GM21367 (cell line): ENCODE measurements around the gene DCAF15.
A peak's percentile ranks its signal among the peaks of the same experiment; 100 is the strongest.

Experiments used
- ATAC-seq: cut with Tn5 transposase; IDR thresholded peaks from one replicate; pipeline ENCODE4 v1.9.1; 2021; ENCODE audit not compliant: unreplicated experiment

The DCAF15 gene

GRCh38 chr19:13974073-13974472, 21.8 kb downstream of the DCAF15 start:
- no peak for ATAC-seq

GRCh38 chr19:13975870-13976269, 23.6 kb downstream of the DCAF15 start:
- no peak for ATAC-seq

- ATAC-seq: no peak
These were observed 24.1 kb downstream of the DCAF15 start for GRCh38 chr19:13976446-13976845.

- ATAC-seq: no peak
These were observed 25.5 kb downstream of the DCAF15 start for GRCh38 chr19:13977803-13978202.

- ATAC-seq: no peak
These were observed 26.3 kb downstream of the DCAF15 start for GRCh38 chr19:13978351-13979243.

- ATAC-seq: no peak
These were observed 26.9 kb downstream of the DCAF15 start for GRCh38 chr19:13979244-13979615.

GRCh38 chr19:13979686-13980085, 27.4 kb downstream of the DCAF15 start:
- ATAC-seq: no peak

- no peak for ATAC-seq
These were observed 28.0 kb downstream of the DCAF15 start for GRCh38 chr19:13980340-13980739.

GRCh38 chr19:13981021-13981420, 28.7 kb downstream of the DCAF15 start:
- no peak for ATAC-seq

- no peak for ATAC-seq
These were observed 29.2 kb downstream of the DCAF15 start for GRCh38 chr19:13981467-13981866.

- ATAC-seq: no peak
These were observed 29.7 kb downstream of the DCAF15 start for GRCh38 chr19:13981988-13982501.

GRCh38 chr19:13982773-13983172, 30.5 kb downstream of the DCAF15 start:
- no peak for ATAC-seq

GRCh38 chr19:13983213-13983889, 31.0 kb downstream of the DCAF15 start:
- no peak for ATAC-seq

- ATAC-seq: no peak
These were observed 31.9 kb downstream of the DCAF15 start for GRCh38 chr19:13984186-13984585.

- no peak for ATAC-seq
These were observed 32.8 kb downstream of the DCAF15 start for GRCh38 chr19:13984875-13985741.

GRCh38 chr19:13985771-13986347, 33.5 kb downstream of the DCAF15 start:
- ATAC-seq: peak; percentile 25

- peak; percentile 75 for ATAC-seq
These were observed 34.1 kb downstream of the DCAF15 start for GRCh38 chr19:13986348-13986904.

GRCh38 chr19:13987101-13987890, 35.0 kb downstream of the DCAF15 start:
- no peak for ATAC-seq

GRCh38 chr19:13989487-13989886, 37.2 kb downstream of the DCAF15 start:
- ATAC-seq: no peak

- no peak for ATAC-seq
These were observed 37.8 kb downstream of the DCAF15 start for GRCh38 chr19:13990085-13990484.
